Tibial nerve (tissue), 4 donors: ENCODE measurements around the gene HRNR. TPM values are rescaled to one million over a fixed set of nuclear protein-coding genes. Genes with fewer than 3 reads are reported as not detected.

ENCODE experiments used
- DNase-seq, 2 donors: peaks; one replicate each; pipeline ENCODE4 v3.0.0-alpha.2; 2019; ENCODE audit warnings: low spot score in 2 of 2
- H3K27ac ChIP-seq, 4 donors: fragments of 200-600 bp; sonication (generic) in 3 of 4; one replicate each; pipeline ENCODE4 v1.5.1; 2017 to 2019; ENCODE audit warnings: mild to moderate bottlenecking in 1 of 4
- H3K27me3 ChIP-seq, 2 donors: fragments of 200-600 bp; sonication (generic) in 1 of 2; one replicate each; pipeline versions ENCODE4 v1.5.1 to v1.6.0; 2017 to 2019
- H3K36me3 ChIP-seq, 3 donors: fragments of 200-600 bp; sonication (generic); one replicate each; pipeline ENCODE4 v1.5.1; 2018 to 2019
- H3K4me1 ChIP-seq, 4 donors: fragments of 200-600 bp; sonication (generic) in 3 of 4; one replicate each; pipeline ENCODE4 v1.5.1; 2017 to 2019
- H3K4me3 ChIP-seq, 4 donors: fragments of 200-600 bp; sonication (generic) in 3 of 4; one replicate each; pipeline ENCODE4 v1.5.1; 2017 to 2019; ENCODE audit warnings: mild to moderate bottlenecking in 1 of 4, moderate library complexity in 1 of 4
- H3K9me3 ChIP-seq, 4 donors: fragments of 200-600 bp; sonication (generic) in 3 of 4; one replicate each; pipeline ENCODE4 v1.5.1; 2017 to 2019
- EP300 ChIP-seq, 2 donors: sonication (generic); formaldehyde crosslinking; IDR thresholded peaks; one replicate each; pipeline ENCODE4 v1.6.1; 2017; ENCODE audit warnings: antibody characterized with exemption in 2 of 2, mild to moderate bottlenecking in 1 of 2
- POLR2A ChIP-seq, 2 donors: fragments of 450-650 bp; IDR thresholded peaks; one replicate each; pipeline ENCODE4 v1.6.1; 2017; ENCODE audit warnings: antibody characterized with exemption in 2 of 2, mild to moderate bottlenecking in 2 of 2, moderate library complexity in 2 of 2
- WGBS, 2 donors: methylation state at CpG; one replicate each; pipeline ENCODE4 v1.1.5; 2018; 5-methylcytosine and 5-hydroxymethylcytosine counted together
- total RNA-seq, 4 donors: library from RNA; depleted of rRNA; stranded (reverse); fragments of >200 nt; gene quantifications; one replicate each; pipeline ENCODE4 v1.1.0, GENCODE V29; 2016
- TF ChIP-seq, protein P1 (sequence below), 5 experiments: fragments of 200-600 bp in 3 of 5; fragments of 450-650 bp in 2 of 5; sonication (generic) in 3 of 5; IDR thresholded peaks; one replicate each; pipeline ENCODE4 v1.5.1; 2016 to 2019; ENCODE audit warnings: antibody characterized with exemption in 5 of 5, mild to moderate bottlenecking in 3 of 5, moderate library complexity in 2 of 5

HRNR gene
- total RNA-seq, 4 donors from 2014 or later, result not detected

DNA sequence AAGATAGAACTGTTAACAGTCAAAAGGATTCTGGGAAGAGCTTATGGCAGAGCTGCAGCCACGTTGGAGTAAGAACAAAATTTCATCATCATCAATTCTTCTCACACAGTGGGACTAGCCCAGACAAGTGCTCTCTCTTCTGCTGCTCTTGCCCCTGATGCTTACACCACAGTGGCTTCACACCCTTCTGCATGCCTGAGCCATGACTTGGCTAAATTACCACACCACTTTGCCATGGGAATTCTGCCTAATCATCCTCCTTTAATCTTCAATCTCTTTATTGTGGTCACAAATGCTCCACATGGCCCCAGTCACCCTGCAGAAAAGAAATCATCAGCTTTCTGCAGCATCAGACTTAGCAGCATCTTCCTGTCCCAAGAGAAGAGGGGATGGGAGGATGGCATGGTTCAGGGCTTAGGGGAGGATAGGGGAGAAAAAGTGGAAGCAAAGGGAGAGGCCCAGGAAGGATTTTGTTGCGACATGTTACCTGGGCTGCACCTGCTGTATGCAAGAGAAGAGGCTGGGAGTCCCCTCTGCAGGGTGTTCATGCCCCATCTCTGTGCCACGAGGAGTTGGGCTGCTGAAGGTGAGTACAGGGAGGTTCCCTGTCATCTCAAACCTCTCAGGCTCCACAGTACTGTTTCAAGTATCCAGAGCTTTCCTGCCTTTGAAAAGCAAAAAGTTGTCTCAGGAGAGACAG lies 56.0 kb downstream of the HRNR start:
- Histone ChIP-seq H3K36me3 (no peaks in the 10 kb centered on the region), H3K9me3 (no peaks in the 10 kb centered on the region), H3K4me3 (no peak overlapping the region), H3K4me1 (peaks cover 0 to 38% (median 0%) of the 10 kb centered on the region in 4 donors), H3K27me3 (no peaks in the 10 kb centered on the region), H3K27ac (peak overlapping the region in 2 of 4 donors; percentile 25 to 35)
- WGBS, 2 donors, result 49 to 60% methylated on average over 3 of the region's 3 CpGs
- TF ChIP-seq POLR2A (IDR thresholded peaks at IDR 0.05) (no peak), EP300 (IDR thresholded peaks at IDR 0.05) (peak in 1 of 2 donors; percentile 18)
- no peak for DNase-seq

DNA sequence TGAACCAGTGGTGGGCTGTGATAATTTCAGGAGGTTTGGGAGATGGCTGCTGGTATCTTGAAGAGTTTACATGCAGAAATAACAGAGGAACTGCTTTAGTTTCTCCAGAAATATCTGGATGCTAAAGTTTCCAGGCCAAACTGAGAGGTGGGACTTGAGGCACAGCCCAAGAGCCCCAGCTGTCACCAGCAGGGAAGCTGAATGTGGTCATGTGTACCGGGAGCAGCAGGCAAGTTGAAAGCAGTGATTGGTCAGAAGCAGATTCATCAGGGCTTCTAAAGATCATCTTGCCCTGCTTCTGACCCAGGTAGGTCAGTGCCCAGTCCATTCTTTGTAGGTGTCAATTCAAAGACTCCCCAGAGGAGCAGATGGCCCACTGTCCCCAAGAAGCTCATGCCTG lies 57.0 kb downstream of the HRNR start:
- WGBS, 2 donors, result 31 to 45% methylated on average over 1 of the region's 1 CpG
- Histone ChIP-seq H3K4me1 (peaks cover 0 to 45% (median 0%) of the 10 kb centered on the region in 4 donors), H3K27ac (no peak overlapping the region), H3K27me3 (no peaks in the 10 kb centered on the region), H3K4me3 (no peak overlapping the region), H3K9me3 (no peaks in the 10 kb centered on the region), H3K36me3 (no peaks in the 10 kb centered on the region)
- TF ChIP-seq POLR2A (IDR thresholded peaks at IDR 0.05) (no peak), EP300 (IDR thresholded peaks at IDR 0.05) (no peak)
- TF ChIP-seq, protein P1, sequence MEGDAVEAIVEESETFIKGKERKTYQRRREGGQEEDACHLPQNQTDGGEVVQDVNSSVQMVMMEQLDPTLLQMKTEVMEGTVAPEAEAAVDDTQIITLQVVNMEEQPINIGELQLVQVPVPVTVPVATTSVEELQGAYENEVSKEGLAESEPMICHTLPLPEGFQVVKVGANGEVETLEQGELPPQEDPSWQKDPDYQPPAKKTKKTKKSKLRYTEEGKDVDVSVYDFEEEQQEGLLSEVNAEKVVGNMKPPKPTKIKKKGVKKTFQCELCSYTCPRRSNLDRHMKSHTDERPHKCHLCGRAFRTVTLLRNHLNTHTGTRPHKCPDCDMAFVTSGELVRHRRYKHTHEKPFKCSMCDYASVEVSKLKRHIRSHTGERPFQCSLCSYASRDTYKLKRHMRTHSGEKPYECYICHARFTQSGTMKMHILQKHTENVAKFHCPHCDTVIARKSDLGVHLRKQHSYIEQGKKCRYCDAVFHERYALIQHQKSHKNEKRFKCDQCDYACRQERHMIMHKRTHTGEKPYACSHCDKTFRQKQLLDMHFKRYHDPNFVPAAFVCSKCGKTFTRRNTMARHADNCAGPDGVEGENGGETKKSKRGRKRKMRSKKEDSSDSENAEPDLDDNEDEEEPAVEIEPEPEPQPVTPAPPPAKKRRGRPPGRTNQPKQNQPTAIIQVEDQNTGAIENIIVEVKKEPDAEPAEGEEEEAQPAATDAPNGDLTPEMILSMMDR (IDR thresholded peaks at IDR 0.05), result no peak
- no peak for DNase-seq

DNA sequence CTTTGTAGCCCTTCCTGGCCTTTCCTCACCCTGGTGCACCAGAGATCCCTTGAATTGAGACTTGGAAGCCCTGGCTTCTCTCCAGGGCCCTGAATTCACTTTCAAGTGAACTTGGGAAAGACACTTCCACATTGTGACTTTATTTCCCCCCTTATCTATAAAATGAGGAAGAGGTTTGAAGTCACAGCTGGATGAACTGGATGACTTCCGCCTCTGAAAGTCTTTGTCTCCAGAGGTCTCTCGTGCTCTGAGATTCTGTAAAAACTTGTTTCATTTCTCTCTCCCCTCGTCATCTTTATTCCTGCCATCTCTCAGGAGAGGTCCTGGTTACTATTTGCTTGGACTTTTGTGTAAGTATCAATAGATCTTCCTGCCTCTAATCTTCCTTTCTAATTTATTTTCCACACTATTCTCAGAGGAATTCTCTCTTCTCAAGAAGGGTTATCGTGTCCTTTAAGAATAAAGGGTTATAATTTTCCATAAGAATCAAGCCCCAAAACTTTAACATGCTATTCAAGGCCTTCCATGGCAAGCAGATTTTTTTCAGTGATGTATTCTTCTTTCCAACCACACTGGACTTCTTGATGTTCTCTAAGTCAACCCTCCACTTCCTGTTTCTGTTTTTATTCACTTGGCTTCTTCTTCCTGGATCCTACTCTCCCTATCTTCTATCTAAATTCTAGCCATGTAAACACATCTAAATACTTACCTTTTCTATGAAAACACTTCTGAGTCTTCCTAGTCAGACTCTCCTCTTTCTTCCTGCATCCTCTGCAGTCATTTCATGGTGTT lies 58.5 kb downstream of the HRNR start:
- Histone ChIP-seq H3K9me3 (no peaks in the 10 kb centered on the region), H3K4me1 (peaks cover 0 to 45% (median 0%) of the 10 kb centered on the region in 4 donors), H3K4me3 (no peak overlapping the region), H3K27me3 (no peaks in the 10 kb centered on the region), H3K36me3 (no peaks in the 10 kb centered on the region), H3K27ac (peak overlapping the region in 2 of 4 donors; percentile 25 to 38)
- no peak for DNase-seq
- peak in 1 of 2 donors; percentile 9 for TF ChIP-seq EP300 (IDR thresholded peaks at IDR 0.05)
- no peak for TF ChIP-seq POLR2A (IDR thresholded peaks at IDR 0.05)
- TF ChIP-seq, protein P1 (IDR thresholded peaks at IDR 0.05), result no peak
- WGBS, 2 donors, result 74 to 78% methylated on average over 4 of the region's 4 CpGs

DNA sequence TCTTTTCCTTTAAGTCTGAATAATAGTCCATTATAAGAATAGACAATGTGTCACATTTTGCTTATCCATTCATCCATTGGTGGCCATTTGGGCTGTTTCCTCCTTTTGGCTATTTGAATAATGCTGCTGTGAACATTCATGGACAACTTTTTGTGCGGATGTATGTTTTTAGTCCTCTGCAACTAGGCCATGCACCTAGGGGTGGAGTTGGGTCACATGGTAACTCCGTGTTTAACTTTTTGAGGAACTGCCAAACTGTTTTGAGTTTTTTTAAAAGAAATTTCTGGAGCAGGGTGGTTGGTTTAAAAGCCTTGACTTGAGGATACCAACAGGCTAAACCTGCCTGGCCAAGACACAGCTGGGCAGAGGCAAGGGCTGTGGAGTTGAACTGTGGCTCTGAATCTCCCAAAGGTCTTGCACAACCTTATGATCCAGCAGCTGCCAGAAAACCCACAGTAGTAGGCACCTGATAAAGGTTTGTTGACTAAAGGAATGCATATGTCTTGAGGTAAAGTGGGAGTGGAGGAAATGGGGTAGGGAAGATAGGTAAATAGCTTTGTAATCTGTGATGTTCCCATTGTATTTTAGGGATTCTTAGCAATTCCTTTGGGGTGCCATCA lies 59.4 kb downstream of the HRNR start:
- Histone ChIP-seq H3K4me1 (peaks cover 0 to 44% (median 0%) of the 10 kb centered on the region in 4 donors), H3K9me3 (no peaks in the 10 kb centered on the region), H3K27ac (peak overlapping the region in 2 of 4 donors; percentile 25 to 38), H3K27me3 (no peaks in the 10 kb centered on the region), H3K4me3 (no peak overlapping the region), H3K36me3 (no peaks in the 10 kb centered on the region)
- no peak for DNase-seq
- 50 to 53% methylated on average over 2 of the region's 2 CpGs for WGBS, 2 donors
- TF ChIP-seq, protein P1 (IDR thresholded peaks at IDR 0.05), result no peak
- TF ChIP-seq EP300 (IDR thresholded peaks at IDR 0.05), result peak in 1 of 2 donors; percentile 14

DNA sequence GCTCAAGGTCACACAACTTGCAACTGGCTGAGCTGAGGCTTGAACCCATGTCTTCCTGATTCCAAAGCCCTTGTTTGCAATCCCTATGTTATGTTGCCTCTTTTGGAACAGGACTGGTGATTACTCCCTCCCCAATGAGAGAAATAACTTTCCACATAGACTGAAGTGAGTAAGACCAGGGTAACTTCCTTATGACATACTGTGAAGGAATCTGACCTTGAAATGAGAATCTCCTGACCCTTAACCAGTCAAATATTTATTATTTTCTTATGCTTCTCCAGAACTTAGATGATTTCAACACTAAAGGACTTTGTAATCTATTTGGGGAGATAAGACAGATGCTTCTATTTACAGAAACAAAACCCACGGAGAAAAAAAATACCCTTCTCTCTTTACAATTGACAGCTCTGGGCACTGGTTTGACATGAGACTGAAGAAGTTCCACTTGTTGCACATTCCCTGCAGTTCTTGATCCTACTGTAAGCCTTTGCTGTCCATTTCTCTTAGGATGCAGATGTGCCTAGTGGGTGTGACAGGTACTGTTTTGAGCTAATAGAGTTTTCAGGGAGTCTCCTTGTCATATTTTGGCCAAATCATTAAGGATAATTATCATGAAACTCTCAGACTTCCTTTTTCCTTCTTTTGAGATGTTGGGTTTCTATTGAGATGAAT lies 61.1 kb downstream of the HRNR start:
- TF ChIP-seq EP300 (IDR thresholded peaks at IDR 0.05), result peak in 1 of 2 donors; percentile 17
- TF ChIP-seq POLR2A (IDR thresholded peaks at IDR 0.05), result no peak
- TF ChIP-seq, protein P1 (IDR thresholded peaks at IDR 0.05), result no peak
- WGBS, 2 donors, result 34 to 35% methylated on average over 1 of the region's 1 CpG
- peak overlapping the region in 2 of 4 donors; percentile 30 to 52 for H3K27ac ChIP-seq
- H3K36me3 ChIP-seq, result no peaks in the 10 kb centered on the region
- H3K27me3 ChIP-seq, result no peaks in the 10 kb centered on the region
- no peak overlapping the region for H3K4me3 ChIP-seq
- peaks cover 0 to 29% (median 0%) of the 10 kb centered on the region in 4 donors for H3K4me1 ChIP-seq
- H3K9me3 ChIP-seq, result no peaks in the 10 kb centered on the region
- no peak for DNase-seq
